Measurements from ENCODE around the gene ANKDD1A. TPM values are rescaled to one million over a fixed set of nuclear protein-coding genes. Genes with fewer than 3 reads are reported as not detected.
A peak's percentile ranks its signal among the peaks of the same experiment; 100 is the strongest.

The ANKDD1A gene
- polyA plus RNA-seq, 4 donors, result 0.81 to 3.9 (median 1.7) TPM; not detected in 1

- 83 to 96% (median 95%) methylated on average over 7 of the region's 7 CpGs for WGBS, 3 donors
- Histone ChIP-seq H3K27ac (ENCODE audit: low read depth in 1 of 3, low read length in 2 of 3) (no peak overlapping the region), H3K9me3 (ENCODE audit: control insufficient read depth in 2 of 2, insufficient read depth in 1 of 2, low read depth in 1 of 2, low read length in 1 of 2) (no peaks in the 10 kb centered on the region), H3K36me3 (ENCODE audit: control insufficient read depth in 3 of 3, insufficient read depth in 2 of 3, low read depth in 1 of 3, low read length in 3 of 3) (peaks cover 8 to 47% (median 16%) of the 10 kb centered on the region in 3 donors), H3K27me3 (ENCODE audit: control insufficient read depth in 3 of 3, insufficient read depth in 3 of 3, low read length in 3 of 3) (no peaks in the 10 kb centered on the region), H3K4me3 (ENCODE audit: low read depth in 1 of 3, low read length in 3 of 3) (no peak overlapping the region), H3K4me1 (ENCODE audit: control insufficient read depth in 3 of 3, insufficient read depth in 2 of 3, low read depth in 1 of 3, low read length in 2 of 3) (peaks cover 0 to 25% (median 0%) of the 10 kb centered on the region in 3 donors)
- FAIRE-seq (no peak), DNase-seq (no peak)
These were observed 67.6 kb downstream of the ANKDD1A start for GRCh38 chr15:64979252-64979710.

GRCh38 chr15:64981812-64982431 lies 70.2 kb downstream of the ANKDD1A start:
- Histone ChIP-seq H3K27me3 (ENCODE audit: control insufficient read depth in 3 of 3, insufficient read depth in 3 of 3, low read length in 3 of 3) (no peaks in the 10 kb centered on the region), H3K27ac (ENCODE audit: low read depth in 1 of 3, low read length in 2 of 3) (peak overlapping the region; percentile 6 to 80 (median 37)), H3K4me3 (ENCODE audit: low read depth in 1 of 3, low read length in 3 of 3) (no peak overlapping the region), H3K4me1 (ENCODE audit: control insufficient read depth in 3 of 3, insufficient read depth in 2 of 3, low read depth in 1 of 3, low read length in 2 of 3) (peaks cover 0 to 37% (median 0%) of the 10 kb centered on the region in 3 donors), H3K9me3 (ENCODE audit: control insufficient read depth in 2 of 2, insufficient read depth in 1 of 2, low read depth in 1 of 2, low read length in 1 of 2) (no peaks in the 10 kb centered on the region), H3K36me3 (ENCODE audit: control insufficient read depth in 3 of 3, insufficient read depth in 2 of 3, low read depth in 1 of 3, low read length in 3 of 3) (peaks cover 8 to 44% (median 11%) of the 10 kb centered on the region in 3 donors)
- FAIRE-seq (no peak), DNase-seq (peak; percentile 76 to 87)
- 49 to 75% (median 55%) methylated on average over 6 of the region's 6 CpGs for WGBS, 3 donors

GRCh38 chr15:64982472-64982871 lies 70.8 kb downstream of the ANKDD1A start:
- Histone ChIP-seq H3K36me3 (ENCODE audit: control insufficient read depth in 3 of 3, insufficient read depth in 2 of 3, low read depth in 1 of 3, low read length in 3 of 3) (peaks cover 8 to 39% (median 10%) of the 10 kb centered on the region in 3 donors), H3K4me3 (ENCODE audit: low read depth in 1 of 3, low read length in 3 of 3) (no peak overlapping the region), H3K9me3 (ENCODE audit: control insufficient read depth in 2 of 2, insufficient read depth in 1 of 2, low read depth in 1 of 2, low read length in 1 of 2) (no peaks in the 10 kb centered on the region), H3K4me1 (ENCODE audit: control insufficient read depth in 3 of 3, insufficient read depth in 2 of 3, low read depth in 1 of 3, low read length in 2 of 3) (peaks cover 0 to 41% (median 0%) of the 10 kb centered on the region in 3 donors), H3K27ac (ENCODE audit: low read depth in 1 of 3, low read length in 2 of 3) (peak overlapping the region in 2 of 3 donors; percentile 37 to 39), H3K27me3 (ENCODE audit: control insufficient read depth in 3 of 3, insufficient read depth in 3 of 3, low read length in 3 of 3) (no peaks in the 10 kb centered on the region)
- DNase-seq (no peak), FAIRE-seq (no peak)
- WGBS, 3 donors, result 96 to 97% (median 96%) methylated on average over 1 of the region's 1 CpG

- no peaks in the 10 kb centered on the region for H3K27me3 ChIP-seq (ENCODE audit: control insufficient read depth in 3 of 3, insufficient read depth in 3 of 3, low read length in 3 of 3)
- no peak for FAIRE-seq
- H3K4me1 ChIP-seq (ENCODE audit: control insufficient read depth in 3 of 3, insufficient read depth in 2 of 3, low read depth in 1 of 3, low read length in 2 of 3), result peaks cover 0 to 41% (median 4%) of the 10 kb centered on the region in 3 donors
- H3K4me3 ChIP-seq (ENCODE audit: low read depth in 1 of 3, low read length in 3 of 3), result no peak overlapping the region
- 39 to 59% (median 55%) methylated on average over 9 of the region's 9 CpGs for WGBS, 3 donors
- peaks cover 0 to 24% (median 0%) of the 10 kb centered on the region in 3 donors for H3K36me3 ChIP-seq (ENCODE audit: control insufficient read depth in 3 of 3, insufficient read depth in 2 of 3, low read depth in 1 of 3, low read length in 3 of 3)
- DNase-seq, result peak in 1 of 2 donors; percentile 27
- H3K27ac ChIP-seq (ENCODE audit: low read depth in 1 of 3, low read length in 2 of 3), result peak overlapping the region in 2 of 3 donors; percentile 58 to 89
- H3K9me3 ChIP-seq (ENCODE audit: control insufficient read depth in 2 of 2, insufficient read depth in 1 of 2, low read depth in 1 of 2, low read length in 1 of 2), result no peaks in the 10 kb centered on the region
These were observed 73.8 kb downstream of the ANKDD1A start for GRCh38 chr15:64985366-64986033.

- Histone ChIP-seq H3K4me1 (ENCODE audit: control insufficient read depth in 3 of 3, insufficient read depth in 2 of 3, low read depth in 1 of 3, low read length in 2 of 3) (peaks cover 0 to 44% (median 6%) of the 10 kb centered on the region in 3 donors), H3K9me3 (ENCODE audit: control insufficient read depth in 2 of 2, insufficient read depth in 1 of 2, low read depth in 1 of 2, low read length in 1 of 2) (no peaks in the 10 kb centered on the region), H3K27me3 (ENCODE audit: control insufficient read depth in 3 of 3, insufficient read depth in 3 of 3, low read length in 3 of 3) (no peaks in the 10 kb centered on the region), H3K27ac (ENCODE audit: low read depth in 1 of 3, low read length in 2 of 3) (no peak overlapping the region), H3K4me3 (ENCODE audit: low read depth in 1 of 3, low read length in 3 of 3) (no peak overlapping the region), H3K36me3 (ENCODE audit: control insufficient read depth in 3 of 3, insufficient read depth in 2 of 3, low read depth in 1 of 3, low read length in 3 of 3) (peaks cover 0 to 21% (median 0%) of the 10 kb centered on the region in 3 donors)
- DNase-seq (no peak), FAIRE-seq (no peak)
- 67 to 72% (median 68%) methylated on average over 3 of the region's 3 CpGs for WGBS, 3 donors
These were observed 75.4 kb downstream of the ANKDD1A start for GRCh38 chr15:64987136-64987535.

- Histone ChIP-seq H3K27me3 (ENCODE audit: control insufficient read depth in 3 of 3, insufficient read depth in 3 of 3, low read length in 3 of 3) (no peaks in the 10 kb centered on the region), H3K36me3 (ENCODE audit: control insufficient read depth in 3 of 3, insufficient read depth in 2 of 3, low read depth in 1 of 3, low read length in 3 of 3) (peaks cover 0 to 9% (median 0%) of the 10 kb centered on the region in 3 donors), H3K9me3 (ENCODE audit: control insufficient read depth in 2 of 2, insufficient read depth in 1 of 2, low read depth in 1 of 2, low read length in 1 of 2) (no peaks in the 10 kb centered on the region), H3K4me1 (ENCODE audit: control insufficient read depth in 3 of 3, insufficient read depth in 2 of 3, low read depth in 1 of 3, low read length in 2 of 3) (peaks cover 0 to 35% (median 6%) of the 10 kb centered on the region in 3 donors), H3K4me3 (ENCODE audit: low read depth in 1 of 3, low read length in 3 of 3) (peak within 1 kb of the TSS; percentile 87 to 99 (median 92)), H3K27ac (ENCODE audit: low read depth in 1 of 3, low read length in 2 of 3) (peak within 1 kb of the TSS; percentile 77 to 96 (median 94))
- no peak for FAIRE-seq
- peak; percentile 90 to 97 for DNase-seq
- WGBS, 3 donors, result 0 to 1% (median 0%) methylated on average over 36 to 75 of the region's 75 CpGs
These were observed 77.9 kb downstream of the ANKDD1A start, which contains the start of gene SPG21 for GRCh38 chr15:64989416-64990167. Gene SPG21 (minus strand): TSS chr15:64989914. CDS start chr15:64983569, 6,345 bp downstream.

GRCh38 chr15:64990168-64990470 lies 78.4 kb downstream of the ANKDD1A start:
- Histone ChIP-seq H3K27ac (ENCODE audit: low read depth in 1 of 3, low read length in 2 of 3) (peak overlapping the region; percentile 43 to 96 (median 94)), H3K4me1 (ENCODE audit: control insufficient read depth in 3 of 3, insufficient read depth in 2 of 3, low read depth in 1 of 3, low read length in 2 of 3) (peaks cover 0 to 31% (median 6%) of the 10 kb centered on the region in 3 donors), H3K27me3 (ENCODE audit: control insufficient read depth in 3 of 3, insufficient read depth in 3 of 3, low read length in 3 of 3) (no peaks in the 10 kb centered on the region), H3K36me3 (ENCODE audit: control insufficient read depth in 3 of 3, insufficient read depth in 2 of 3, low read depth in 1 of 3, low read length in 3 of 3) (peaks cover 0 to 6% (median 0%) of the 10 kb centered on the region in 3 donors), H3K4me3 (ENCODE audit: low read depth in 1 of 3, low read length in 3 of 3) (peak overlapping the region; percentile 77 to 92 (median 87)), H3K9me3 (ENCODE audit: control insufficient read depth in 2 of 2, insufficient read depth in 1 of 2, low read depth in 1 of 2, low read length in 1 of 2) (no peaks in the 10 kb centered on the region)
- 3 to 5% (median 4%) methylated on average over 9 of the region's 9 CpGs for WGBS, 3 donors
- no peak for DNase-seq
- FAIRE-seq, result no peak

- FAIRE-seq (no peak), DNase-seq (no peak)
- no peaks in the 10 kb centered on the region for H3K9me3 ChIP-seq (ENCODE audit: control insufficient read depth in 2 of 2, insufficient read depth in 1 of 2, low read depth in 1 of 2, low read length in 1 of 2)
- WGBS, 3 donors, result 25 to 44% (median 35%) methylated on average over 2 of the region's 2 CpGs
- H3K4me1 ChIP-seq (ENCODE audit: control insufficient read depth in 3 of 3, insufficient read depth in 2 of 3, low read depth in 1 of 3, low read length in 2 of 3), result peaks cover 0 to 24% (median 6%) of the 10 kb centered on the region in 3 donors
- H3K36me3 ChIP-seq (ENCODE audit: control insufficient read depth in 3 of 3, insufficient read depth in 2 of 3, low read depth in 1 of 3, low read length in 3 of 3), result peaks cover 0 to 3% (median 0%) of the 10 kb centered on the region in 3 donors
- no peak overlapping the region for H3K4me3 ChIP-seq (ENCODE audit: low read depth in 1 of 3, low read length in 3 of 3)
- no peaks in the 10 kb centered on the region for H3K27me3 ChIP-seq (ENCODE audit: control insufficient read depth in 3 of 3, insufficient read depth in 3 of 3, low read length in 3 of 3)
- H3K27ac ChIP-seq (ENCODE audit: low read depth in 1 of 3, low read length in 2 of 3), result no peak overlapping the region
These were observed 79.9 kb downstream of the ANKDD1A start for GRCh38 chr15:64991536-64992135.

Data from small intestine (tissue), 7 donors.